MCF 10A (cell line): Measurements from ENCODE around the gene HSPBAP1. TPM values are rescaled to one million over a fixed set of nuclear protein-coding genes. Genes with fewer than 3 reads are reported as not detected.
"Not testable (repeated sequence)": the region's sequence is repeated elsewhere in the genome, so short reads cannot be mapped to it uniquely, and the experiment has no call there.

Experiments
- BruUV-seq: library from RNA; stranded (reverse); fragments of 400-500 nt; replicated peaks from 2 replicates; lab custom pipeline; 2021; lab: Mats Ljungman, UMichigan
- CTCF ChIA-PET: fragments of 300-600 bp; sonication (Branson Sonifier 250); formaldehyde crosslinking; extraction: SDS; loops from one replicate; lab custom pipeline; 2021; ENCODE audit warnings: antibody characterized with exemption, inconsistent platforms; lab: Yijun Ruan, JAX
- POLR2A ChIA-PET: fragments of 300-600, 350-650 bp; sonication (Branson Sonifier 250); formaldehyde crosslinking; extraction: SDS; loops from one replicate; lab custom pipeline; 2020; ENCODE audit warnings: antibody characterized with exemption, inconsistent platforms; lab: Yijun Ruan, JAX
- DNase-seq: peaks from one replicate; pipeline ENCODE4 v3.0.0-alpha.2; 2018; ENCODE audit not compliant: unreplicated experiment
- H3K27ac Mint-ChIP-seq: one replicate; pipeline ENCODE4 v1.8.0; 2022; ENCODE audit warnings: mild to moderate bottlenecking, low read depth, mixed read lengths; ENCODE audit not compliant: unreplicated experiment
- H3K27me3 Mint-ChIP-seq: one replicate; pipeline ENCODE4 v1.8.0; 2022; ENCODE audit warnings: mixed read lengths; ENCODE audit not compliant: insufficient read depth, unreplicated experiment
- H3K36me3 Mint-ChIP-seq: one replicate; pipeline ENCODE4 v1.8.0; 2022; ENCODE audit warnings: mild to moderate bottlenecking, moderate library complexity, mixed read lengths; ENCODE audit not compliant: insufficient read depth, unreplicated experiment
- H3K4me1 Mint-ChIP-seq: one replicate; pipeline ENCODE4 v1.8.0; 2022; ENCODE audit warnings: mixed read lengths; ENCODE audit not compliant: insufficient read depth, unreplicated experiment
- H3K4me3 Mint-ChIP-seq: one replicate; pipeline ENCODE4 v1.8.0; 2022; ENCODE audit warnings: mild to moderate bottlenecking, moderate library complexity, mixed read lengths; ENCODE audit not compliant: unreplicated experiment
- H3K9me3 Mint-ChIP-seq: one replicate; pipeline ENCODE4 v1.8.0; 2022; ENCODE audit warnings: mixed read lengths; ENCODE audit not compliant: unreplicated experiment
- intact Hi-C: fragments of 100-400 bp; cut with micrococcal nuclease; formaldehyde crosslinking; loops from 2 replicates; pipeline ENCODE4 v1.14.1; 2022
- total RNA-seq: library from RNA; stranded (reverse); gene quantifications from 2 replicates; pipeline ENCODE4 v1.2.3, GENCODE V29; 2022
- TF ChIP-seq, protein P1 (sequence below): fragments of 200-600 bp; IDR thresholded peaks from one replicate; pipeline ENCODE4 v1.8.0; 2022; ENCODE audit warnings: antibody characterized with exemption, mild to moderate bottlenecking; ENCODE audit not compliant: unreplicated experiment

The HSPBAP1 gene
- total RNA-seq, 1 experiment from 2014 or later, result 11.3 TPM

DNA sequence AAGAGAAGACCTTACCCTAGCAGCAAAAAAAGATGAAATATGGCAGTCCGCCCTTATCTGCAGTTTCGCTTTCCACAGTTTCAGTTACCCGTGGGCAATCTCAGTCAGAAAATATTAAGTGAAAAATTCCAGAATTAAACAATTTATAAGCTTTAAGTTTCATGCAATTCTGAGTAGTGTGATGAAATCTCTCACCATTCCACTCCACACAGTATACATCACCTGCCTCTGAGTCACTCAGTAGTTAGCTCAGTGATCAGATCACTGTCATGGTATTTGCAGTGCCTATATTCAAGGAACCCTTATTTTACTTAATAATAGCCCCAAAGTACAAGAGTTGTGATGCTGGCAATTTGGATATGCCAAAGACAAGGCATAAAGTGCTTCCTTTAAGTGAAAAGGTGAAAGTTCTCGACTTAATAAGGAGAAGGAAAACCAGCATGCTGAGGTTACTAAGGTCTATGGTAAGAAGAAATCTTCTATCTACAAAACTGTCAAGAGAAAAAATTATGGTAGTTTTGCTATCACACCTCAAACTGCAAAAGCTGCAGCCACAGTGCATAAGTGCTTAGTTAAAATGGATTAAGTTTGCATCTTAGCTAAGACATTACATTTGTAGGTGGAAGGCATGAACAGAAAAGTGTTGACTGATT is 48.1 kb downstream of the HSPBAP1 start:
- H3K4me1 Mint-ChIP-seq, result peaks cover 7% of the 10 kb centered on the region
- intact Hi-C loops, result no loop called here
- peak overlapping the region; percentile 21 for H3K4me3 Mint-ChIP-seq

DNA sequence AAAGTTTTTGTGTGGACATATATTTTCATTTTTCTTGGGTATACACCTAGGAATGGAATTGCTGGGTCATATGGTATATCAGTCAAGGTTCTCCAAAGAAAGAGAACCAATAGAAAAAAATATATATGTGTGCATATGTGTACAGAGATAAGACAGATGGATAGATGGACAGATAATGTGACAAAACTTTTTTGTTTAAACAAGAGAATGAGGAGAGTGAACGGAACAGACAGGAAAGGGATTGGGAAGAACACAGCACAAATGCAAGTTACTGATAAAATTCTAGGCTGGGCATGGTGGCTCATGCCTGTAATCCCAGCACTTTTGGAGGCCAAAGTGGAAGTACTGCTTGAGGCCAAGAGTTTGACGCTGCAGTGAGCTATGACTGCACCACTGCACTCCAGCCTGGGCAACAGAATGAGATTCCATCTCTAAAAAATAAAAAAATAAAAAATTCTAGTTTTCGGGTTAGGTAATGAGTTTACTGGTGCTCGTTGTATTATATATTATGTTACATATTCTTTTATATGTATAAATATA is 50.0 kb downstream of the HSPBAP1 start:
- Mint-ChIP-seq H3K36me3 (peaks cover 22% of the 10 kb centered on the region), H3K4me1 (peaks cover 7% of the 10 kb centered on the region), H3K27ac (no peak overlapping the region), H3K4me3 (no peak overlapping the region), H3K27me3 (no peaks in the 10 kb centered on the region), H3K9me3 (no peaks in the 10 kb centered on the region)
- TF ChIP-seq, protein P1, sequence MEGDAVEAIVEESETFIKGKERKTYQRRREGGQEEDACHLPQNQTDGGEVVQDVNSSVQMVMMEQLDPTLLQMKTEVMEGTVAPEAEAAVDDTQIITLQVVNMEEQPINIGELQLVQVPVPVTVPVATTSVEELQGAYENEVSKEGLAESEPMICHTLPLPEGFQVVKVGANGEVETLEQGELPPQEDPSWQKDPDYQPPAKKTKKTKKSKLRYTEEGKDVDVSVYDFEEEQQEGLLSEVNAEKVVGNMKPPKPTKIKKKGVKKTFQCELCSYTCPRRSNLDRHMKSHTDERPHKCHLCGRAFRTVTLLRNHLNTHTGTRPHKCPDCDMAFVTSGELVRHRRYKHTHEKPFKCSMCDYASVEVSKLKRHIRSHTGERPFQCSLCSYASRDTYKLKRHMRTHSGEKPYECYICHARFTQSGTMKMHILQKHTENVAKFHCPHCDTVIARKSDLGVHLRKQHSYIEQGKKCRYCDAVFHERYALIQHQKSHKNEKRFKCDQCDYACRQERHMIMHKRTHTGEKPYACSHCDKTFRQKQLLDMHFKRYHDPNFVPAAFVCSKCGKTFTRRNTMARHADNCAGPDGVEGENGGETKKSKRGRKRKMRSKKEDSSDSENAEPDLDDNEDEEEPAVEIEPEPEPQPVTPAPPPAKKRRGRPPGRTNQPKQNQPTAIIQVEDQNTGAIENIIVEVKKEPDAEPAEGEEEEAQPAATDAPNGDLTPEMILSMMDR, result no peak
- CTCF ChIA-PET, result interaction anchor here (0.5 to 0.6 kb wide), 2 partner anchors 198 to 286 kb away, joined by 3 read pairs; no protein-coding TSS in a partner anchor
- no peak for DNase-seq
- POLR2A ChIA-PET, result interaction anchor here (2.2 kb wide), 1 partner anchor 10 kb away, joined by 12 read pairs; no protein-coding TSS in a partner anchor
- intact Hi-C loops, result no loop called here
- no TSS peak for BruUV-seq

More for the DNA sequence above, 48.1 kb downstream of the HSPBAP1 start:
- ChIA-PET CTCF (interaction anchor here (0.7 to 1.8 kb wide), 2 partner anchors 10 to 95 kb away, joined by 3 to 5 read pairs; no protein-coding TSS in a partner anchor), POLR2A (interaction anchor here (0.7 to 2.2 kb wide), 9 partner anchors 8 to 321 kb away, joined by 3 to 12 read pairs (median 4); partner anchors contain the start of genes HSPBAP1 and PDIA5)
- no peaks in the 10 kb centered on the region for H3K9me3 Mint-ChIP-seq
- TF ChIP-seq, protein P1, result no peak
- peaks cover 8% of the 10 kb centered on the region for H3K36me3 Mint-ChIP-seq
- no TSS peak for BruUV-seq
- H3K27me3 Mint-ChIP-seq, result no peaks in the 10 kb centered on the region
- DNase-seq, result peak; percentile 59
- H3K27ac Mint-ChIP-seq, result peak overlapping the region; percentile 79

DNA sequence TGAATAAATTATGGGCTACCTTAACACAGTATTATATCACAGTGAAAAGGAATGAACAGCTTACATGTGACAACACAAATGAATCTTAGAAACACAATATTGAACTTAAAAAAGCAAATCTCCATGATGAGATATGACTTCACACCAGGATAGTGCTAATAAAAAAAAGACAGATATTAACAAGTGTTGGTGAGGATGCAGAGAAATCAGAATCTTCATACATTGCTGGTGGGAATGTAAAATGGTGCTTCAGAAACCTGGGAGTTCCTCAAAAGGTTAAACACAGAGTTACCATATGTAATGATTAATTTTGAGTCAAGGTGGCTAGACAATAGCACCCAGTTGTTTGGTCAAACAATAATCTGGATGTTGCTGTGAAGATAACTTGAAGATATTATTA is 51.4 kb downstream of the HSPBAP1 start:
- Mint-ChIP-seq H3K27me3 (no peaks in the 10 kb centered on the region), H3K4me1 (peaks cover 7% of the 10 kb centered on the region), H3K4me3 (no peak overlapping the region), H3K27ac (no peak overlapping the region), H3K9me3 (no peaks in the 10 kb centered on the region), H3K36me3 (peaks cover 22% of the 10 kb centered on the region)
- DNase-seq, result no peak
- intact Hi-C loops, result no loop called here
- BruUV-seq, result no TSS peak
- TF ChIP-seq, protein P1, result no peak
- ChIA-PET POLR2A (no interaction called here), CTCF (no interaction called here)

DNA sequence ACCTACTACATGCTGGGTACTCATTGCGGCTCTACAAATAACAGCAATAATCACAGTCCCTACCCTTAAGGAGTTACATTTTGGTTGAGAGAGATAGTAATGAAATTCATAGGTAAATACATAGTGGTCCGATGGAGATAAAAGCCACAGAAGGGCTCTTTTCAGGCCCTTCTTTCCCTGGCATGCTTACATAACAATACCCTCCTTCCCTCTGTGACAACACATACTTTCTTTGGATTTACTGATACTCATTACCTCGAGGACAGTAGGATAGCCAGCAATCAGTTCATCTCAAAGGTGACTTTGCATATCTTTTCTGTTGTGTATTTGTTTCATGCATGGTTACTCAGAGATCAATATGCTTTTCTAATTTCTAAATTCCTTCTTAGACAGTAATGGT is 54.5 kb downstream of the HSPBAP1 start:
- Mint-ChIP-seq H3K9me3 (no peaks in the 10 kb centered on the region), H3K27ac (no peak overlapping the region)

DNA sequence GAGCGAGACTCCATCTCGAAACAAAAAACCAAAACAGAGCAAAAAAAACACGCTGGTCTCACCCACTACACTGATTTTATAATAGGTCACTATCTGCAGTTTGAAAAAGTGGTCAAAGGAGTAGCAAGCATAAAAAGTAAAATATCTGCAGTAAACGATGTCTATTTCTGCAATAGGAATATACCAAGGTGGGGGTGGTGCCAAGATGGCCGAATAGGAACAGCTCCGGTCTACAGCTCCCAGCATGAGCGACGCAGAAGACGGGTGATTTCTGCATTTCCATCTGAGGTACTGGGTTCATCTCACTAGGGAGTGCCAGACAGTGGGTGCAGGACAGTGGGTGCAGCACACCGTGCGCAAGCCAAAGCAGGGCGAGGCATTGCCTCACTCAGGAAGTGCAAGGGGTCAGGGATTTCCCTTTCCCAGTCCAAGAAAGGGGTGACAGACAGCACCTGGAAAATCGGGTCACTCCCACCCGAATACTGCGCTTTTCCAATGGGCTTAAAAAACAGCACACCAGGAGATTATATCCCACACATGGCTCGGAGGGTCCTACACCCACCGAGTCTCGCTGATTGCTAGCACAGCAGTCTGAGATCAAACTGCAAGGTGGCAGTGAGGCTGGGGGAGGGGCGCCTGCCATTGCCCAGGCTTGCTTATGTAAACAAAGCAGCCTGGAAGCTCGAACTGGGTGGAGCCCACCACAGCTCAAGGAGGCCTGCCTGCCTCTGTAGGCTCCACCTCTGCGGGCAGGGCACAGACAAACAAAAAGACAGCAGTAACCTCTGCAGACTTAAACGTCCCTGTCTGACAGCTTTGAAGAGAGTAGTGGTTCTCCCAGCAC is 60.7 kb downstream of the HSPBAP1 start:
- H3K4me3 Mint-ChIP-seq, H3K9me3 Mint-ChIP-seq, intact Hi-C loops, BruUV-seq, H3K27ac Mint-ChIP-seq, H3K4me1 Mint-ChIP-seq, H3K27me3 Mint-ChIP-seq, H3K36me3 Mint-ChIP-seq: not testable (repeated sequence)
- POLR2A ChIA-PET, result interaction anchor here (0.9 to 2.1 kb wide), 6 partner anchors 11 to 61 kb away, joined by 3 to 12 read pairs (median 4); partner anchors contain the start of gene HSPBAP1
- peak; percentile 85 for DNase-seq
- CTCF ChIA-PET, result interaction anchor here (1.2 kb wide), 1 partner anchor 17 kb away, joined by 3 read pairs; no protein-coding TSS in a partner anchor

More for the DNA sequence above, 54.5 kb downstream of the HSPBAP1 start:
- no peaks in the 10 kb centered on the region for H3K4me1 Mint-ChIP-seq
- TF ChIP-seq, protein P1, result no peak
- H3K27me3 Mint-ChIP-seq, result no peaks in the 10 kb centered on the region
- ChIA-PET POLR2A (no interaction called here), CTCF (interaction anchor here (0.6 kb wide), 1 partner anchor 1054 kb away, joined by 3 read pairs; no protein-coding TSS in a partner anchor)
- H3K36me3 Mint-ChIP-seq, result peaks cover 22% of the 10 kb centered on the region
- no TSS peak for BruUV-seq
- no peak for DNase-seq
- intact Hi-C loops, result no loop called here
- H3K4me3 Mint-ChIP-seq, result no peak overlapping the region
